GM19193 (cell line): ENCODE data around the gene CNPY3.

Experiments
- POLR2A ChIP-seq: IDR thresholded peaks from 4 replicates; pipeline ENCODE4 v1.6.1; 2011; ENCODE audit not compliant: insufficient read depth, insufficient read length; ENCODE audit errors: extremely low read depth

Gene CNPY3

DNA sequence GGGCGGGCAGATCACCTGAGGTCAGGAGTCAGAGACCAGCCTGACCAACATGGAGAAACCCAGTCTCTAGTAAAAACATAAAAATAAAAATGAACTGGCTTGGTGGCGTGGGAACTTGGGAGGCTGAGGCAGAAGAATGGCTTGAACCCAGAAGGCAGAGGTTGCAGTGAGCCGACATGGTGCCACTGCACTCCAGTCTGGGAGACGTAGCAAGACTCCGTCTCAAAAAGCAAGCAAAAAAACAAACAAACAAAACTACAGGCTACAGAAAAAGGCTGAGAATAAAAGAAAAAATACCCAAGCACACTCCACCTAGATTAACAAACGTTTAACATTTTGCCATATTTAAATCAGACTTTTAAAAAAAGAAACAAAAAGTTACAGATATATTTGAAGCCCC is 7.5 kb upstream of the CNPY3 start:
- TF ChIP-seq POLR2A: no peak

DNA sequence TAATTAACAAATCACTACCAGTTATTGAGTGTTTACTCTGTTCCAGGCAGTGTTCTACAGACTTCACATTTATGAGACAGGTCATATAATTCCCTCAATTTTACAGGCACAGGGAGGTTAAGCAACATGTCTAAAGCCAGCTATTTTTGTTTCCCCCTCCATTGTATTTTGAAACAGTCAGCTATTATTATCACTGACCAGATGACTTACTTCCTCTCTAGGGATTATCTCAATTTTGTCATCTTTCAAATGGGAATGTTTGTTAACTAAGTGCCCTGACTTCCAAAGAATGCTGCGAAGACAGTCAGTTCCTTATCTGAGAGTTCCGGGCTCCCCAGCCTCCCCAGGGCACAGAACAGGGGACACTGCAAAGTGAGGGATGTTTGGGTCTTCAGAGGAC is 5.6 kb upstream of the CNPY3 start:
- TF ChIP-seq POLR2A: no peak

GRCh38 chr6:42925248-42925857 is 3.9 kb upstream of the CNPY3 start:
- no peak for TF ChIP-seq POLR2A

DNA sequence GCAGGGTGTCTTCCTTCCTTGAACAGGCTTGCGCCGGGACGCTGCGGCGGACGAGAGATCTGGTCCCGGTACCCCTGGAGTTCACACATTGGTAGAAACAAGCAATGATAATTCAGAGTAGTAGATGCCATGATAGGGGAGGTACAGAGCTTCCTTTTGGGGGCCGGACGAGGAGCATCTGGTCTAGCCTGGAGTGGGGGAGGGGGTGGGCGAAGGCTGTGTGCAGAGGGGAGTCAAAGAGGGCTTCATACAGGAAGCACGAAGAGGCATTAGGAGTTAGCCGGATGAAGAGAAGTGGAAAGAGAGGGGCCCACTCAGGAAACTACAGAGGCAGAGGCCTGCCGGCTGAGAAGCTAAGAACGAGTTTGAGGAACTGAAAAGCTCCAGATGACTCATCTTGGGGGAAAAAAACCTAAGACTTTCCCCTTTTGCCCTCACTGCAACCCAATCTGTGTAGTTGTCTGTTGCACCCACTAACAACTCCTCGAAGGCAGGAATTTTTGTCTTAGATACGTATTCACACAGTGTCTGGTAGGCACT is 611 bp downstream of the CNPY3 start:
- TF ChIP-seq POLR2A: no peak

- TF ChIP-seq POLR2A: no peak
Observed at GRCh38 chr6:42932412-42932811, 3.1 kb downstream of the CNPY3 start.

- TF ChIP-seq POLR2A: no peak
Observed at GRCh38 chr6:42933205-42933604, 3.9 kb downstream of the CNPY3 start.

DNA sequence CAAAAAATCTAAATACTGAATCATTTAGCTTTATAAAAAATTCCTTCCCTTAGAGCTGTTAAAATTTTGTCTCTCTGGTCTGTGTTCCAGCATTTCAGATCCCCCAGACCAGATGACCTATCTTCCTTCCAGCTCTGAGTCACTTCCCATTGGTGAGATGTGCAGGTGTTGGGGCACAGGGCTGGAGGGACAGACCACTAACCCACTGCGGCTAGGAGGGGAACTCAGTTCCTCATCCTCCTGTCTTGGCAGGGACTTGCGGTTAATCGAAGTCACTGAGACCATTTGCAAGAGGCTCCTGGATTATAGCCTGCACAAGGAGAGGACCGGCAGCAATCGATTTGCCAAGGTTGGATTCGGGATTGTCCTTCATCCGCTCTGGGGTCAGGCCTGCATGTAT is 6.0 kb downstream of the CNPY3 start:
- no peak for TF ChIP-seq POLR2A

GRCh38 chr6:42936398-42936797 is 7.1 kb downstream of the CNPY3 start:
- no peak for TF ChIP-seq POLR2A

DNA sequence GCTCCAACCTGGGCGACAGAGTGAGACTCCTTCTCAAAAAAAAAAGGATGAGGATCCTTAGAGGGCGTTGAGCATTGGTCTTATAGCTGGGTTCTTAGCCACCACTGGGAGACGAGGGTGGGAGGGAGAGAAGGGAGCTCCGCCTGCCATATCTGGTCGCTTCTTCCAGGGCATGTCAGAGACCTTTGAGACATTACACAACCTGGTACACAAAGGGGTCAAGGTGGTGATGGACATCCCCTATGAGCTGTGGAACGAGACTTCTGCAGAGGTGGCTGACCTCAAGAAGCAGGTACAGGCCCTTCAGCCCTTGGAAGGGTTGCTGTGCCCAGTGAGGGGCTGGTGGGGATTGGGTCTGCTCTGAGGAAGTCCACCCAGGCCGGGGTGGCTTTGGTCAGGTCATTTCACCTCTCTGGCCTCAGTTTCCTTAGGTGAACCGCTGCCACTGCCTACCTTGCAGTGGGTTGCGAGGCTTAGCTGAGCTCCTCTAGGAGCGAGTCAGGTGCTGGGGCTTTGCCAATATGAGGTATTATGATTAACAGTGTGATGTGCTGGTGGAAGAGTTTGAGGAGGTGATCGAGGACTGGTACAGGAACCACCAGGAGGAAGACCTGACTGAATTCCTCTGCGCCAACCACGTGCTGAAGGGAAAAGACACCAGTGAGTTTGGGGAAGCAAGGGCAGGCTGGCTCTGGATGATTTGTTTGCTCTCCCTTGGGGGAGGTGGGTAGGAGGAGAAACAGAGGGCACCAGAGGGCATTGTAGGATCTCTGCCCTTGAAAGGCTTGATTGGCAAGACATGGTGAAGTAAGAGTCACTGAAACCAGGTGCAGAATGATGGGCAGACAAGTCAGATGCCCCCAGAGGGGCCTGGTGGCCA is 8.5 kb downstream of the CNPY3 start:
- TF ChIP-seq POLR2A: no peak

DNA sequence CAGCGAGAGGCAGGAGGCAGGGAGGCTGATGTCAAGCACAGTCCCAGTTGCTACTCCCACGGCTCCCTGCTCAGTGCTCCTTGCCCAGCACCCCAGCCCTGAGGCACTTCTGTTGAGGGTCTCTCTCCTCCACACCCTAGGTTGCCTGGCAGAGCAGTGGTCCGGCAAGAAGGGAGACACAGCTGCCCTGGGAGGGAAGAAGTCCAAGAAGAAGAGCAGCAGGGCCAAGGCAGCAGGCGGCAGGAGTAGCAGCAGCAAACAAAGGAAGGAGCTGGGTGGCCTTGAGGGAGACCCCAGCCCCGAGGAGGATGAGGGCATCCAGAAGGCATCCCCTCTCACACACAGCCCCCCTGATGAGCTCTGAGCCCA is 9.1 kb downstream of the CNPY3 start:
- no peak for TF ChIP-seq POLR2A

DNA sequence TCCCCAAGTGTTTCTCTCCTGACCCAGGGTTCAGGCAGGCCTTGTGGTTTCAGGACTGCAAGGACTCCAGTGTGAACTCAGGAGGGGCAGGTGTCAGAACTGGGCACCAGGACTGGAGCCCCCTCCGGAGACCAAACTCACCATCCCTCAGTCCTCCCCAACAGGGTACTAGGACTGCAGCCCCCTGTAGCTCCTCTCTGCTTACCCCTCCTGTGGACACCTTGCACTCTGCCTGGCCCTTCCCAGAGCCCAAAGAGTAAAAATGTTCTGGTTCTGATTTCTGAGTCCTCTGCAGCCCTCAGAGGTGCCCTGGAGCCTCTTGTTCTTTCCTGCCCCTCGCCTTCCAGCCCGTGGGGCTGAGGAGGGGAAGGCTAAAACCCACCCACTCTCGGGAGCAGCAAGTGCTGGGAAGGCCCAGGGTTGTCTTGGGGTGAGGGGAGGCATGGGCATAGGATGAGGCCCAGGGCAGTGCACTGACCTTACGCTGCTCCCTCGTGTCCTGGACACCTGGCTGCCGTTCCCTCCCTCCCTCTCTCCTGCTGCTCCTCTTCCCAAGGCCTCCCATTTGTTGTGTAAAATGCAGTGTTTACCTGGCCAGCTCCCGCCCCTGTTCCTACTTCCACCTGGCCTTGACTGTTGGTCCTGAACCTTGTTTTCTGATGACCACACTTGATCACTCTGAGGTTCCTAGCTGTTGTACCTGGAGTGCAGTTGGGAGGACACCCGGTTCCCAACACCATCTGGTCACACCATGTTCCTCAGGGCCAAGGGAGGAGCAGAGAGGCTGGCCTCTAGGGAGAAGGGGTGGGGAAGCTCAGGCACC is 9.9 kb downstream of the CNPY3 start:
- no peak for TF ChIP-seq POLR2A

GRCh38 chr6:42939810-42940167 is 10.5 kb downstream of the CNPY3 start:
- TF ChIP-seq POLR2A: no peak

GRCh38 chr6:42940493-42941045 is 11.3 kb downstream of the CNPY3 start:
- no peak for TF ChIP-seq POLR2A

DNA sequence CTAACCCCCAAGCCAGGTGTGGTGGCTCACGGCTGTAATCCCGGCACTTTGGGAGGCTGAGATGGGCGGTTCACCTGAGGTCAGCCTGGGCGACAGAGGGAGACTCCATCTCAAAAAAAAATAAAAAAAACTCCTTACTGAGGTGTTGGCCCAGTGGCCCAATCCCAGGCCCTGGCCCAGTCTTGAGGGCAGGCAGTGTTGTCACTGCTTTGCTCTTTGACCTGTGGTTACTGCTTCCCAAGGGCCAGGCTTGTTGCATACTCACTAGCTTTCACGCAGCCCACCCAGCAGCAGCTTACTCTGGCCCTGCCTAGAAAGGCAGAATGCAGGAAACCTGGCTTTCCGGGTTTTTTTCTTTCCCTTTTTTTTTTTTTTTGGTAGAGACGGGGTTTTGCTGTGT is 13.2 kb downstream of the CNPY3 start:
- TF ChIP-seq POLR2A: no peak

GRCh38 chr6:42947950-42948349 is 18.7 kb downstream of the CNPY3 start:
- no peak for TF ChIP-seq POLR2A
